ENCODE results near the gene ZDHHC12. TPM values are rescaled to one million over a fixed set of nuclear protein-coding genes. Genes with fewer than 3 reads are reported as not detected.

The ZDHHC12 gene
- total RNA-seq, 1 experiment from 2014 or later: 57.6 TPM

GRCh38 chr9:128706671-128707381, 17.1 kb downstream of the ZDHHC12 start:
- intact Hi-C loops (cut with micrococcal nuclease): no loop called here
- BruUV-seq (replicated peaks): no TSS peak

More at GRCh38 chr9:128706671-128707381, 17.1 kb downstream of the ZDHHC12 start:
- Histone ChIP-seq H3K4me3 (replicated peaks in 1 of 2; ENCODE audit: low read depth in 1 of 2, low read length in 2 of 2) (no peak overlapping the region), H3K4me2 (ENCODE audit: low read length) (no peak overlapping the region), H3K9me3 (ENCODE audit: control insufficient read depth in 1 of 2, insufficient read depth in 1 of 2, low read depth in 1 of 2, low read length in 2 of 2) (no peaks in the 10 kb centered on the region), H3K9me2 (ENCODE audit: insufficient read depth) (no peaks in the 10 kb centered on the region), H3K9ac (ENCODE audit: low read length) (no peak overlapping the region), H3K79me2 (ENCODE audit: insufficient read depth, low read length) (peaks cover 18% of the 10 kb centered on the region), H4K20me1 (ENCODE audit: insufficient read depth) (no peaks in the 10 kb centered on the region), H3K27ac (ENCODE audit: low read depth, low read length) (no peak overlapping the region), H3K36me3 (ENCODE audit: control insufficient read depth in 1 of 2, insufficient read depth in 2 of 2, low read length in 2 of 2) (peaks cover 4 to 17% of the 10 kb centered on the region in 2 experiments; a peak in 2 of 4 replicates), H3K4me1 (ENCODE audit: control insufficient read depth in 1 of 2, insufficient read depth in 2 of 2, low read length in 2 of 2) (peaks cover 4 to 15% of the 10 kb centered on the region in 2 experiments; a peak in 3 of 4 replicates), H3K27me3 (ENCODE audit: insufficient read depth, low read length) (no peaks in the 10 kb centered on the region), H2AFZ (ENCODE audit: low read depth, low read length, poor library complexity, severe bottlenecking) (no peak overlapping the region)
- RAD21 ChIA-PET (ENCODE audit: low non-redundant PET in 1 of 2, low total read pairs in 2 of 2, uncharacterized antibody in 2 of 2, unreplicated experiment in 2 of 2): no interaction called here
- POLR2A ChIA-PET: interaction anchor here (1.0 kb wide), 1 partner anchor 49 kb away, joined by 3 read pairs; no protein-coding TSS in a partner anchor
- ATAC-seq (no peak), DNase-seq (ENCODE audit: low read depth, low spot score) (no peak)
- TF ChIP-seq CTCF (IDR thresholded peaks at IDR 0.05 in 2 of 3, conservative IDR thresholded peaks at IDR 0.05 in 1 of 3; ENCODE audit: borderline replicate concordance in 1 of 3, insufficient read depth in 1 of 3, low read depth in 2 of 3, low read length in 2 of 3): no peak
- no peak for TF ChIP-seq CBX3 (IDR thresholded peaks at IDR 0.05; ENCODE audit: low read depth)
- no peak for TF ChIP-seq SIN3A (IDR thresholded peaks at IDR 0.05; ENCODE audit: low read depth)
- no peak for TF ChIP-seq MAX (IDR thresholded peaks at IDR 0.05)
- TF ChIP-seq POLR2AphosphoS5 (IDR thresholded peaks at IDR 0.05; ENCODE audit: low read depth, low read length): no peak
- TF ChIP-seq ZNF274 (IDR thresholded peaks at IDR 0.05; ENCODE audit: low read depth, low read length): no peak
- no peak for TF ChIP-seq JUND (IDR thresholded peaks at IDR 0.05)
- no peak for TF ChIP-seq YY1 (IDR thresholded peaks at IDR 0.05; ENCODE audit: extremely low read depth, insufficient replicate concordance, low read depth, low read length)
- no peak for TF ChIP-seq CEBPB (IDR thresholded peaks at IDR 0.05; ENCODE audit: low read depth)
- TF ChIP-seq ELF1 (IDR thresholded peaks at IDR 0.05; ENCODE audit: borderline replicate concordance, low read depth): no peak
- TF ChIP-seq POLR2A (IDR thresholded peaks at IDR 0.05; ENCODE audit: borderline replicate concordance, extremely low read depth, insufficient read depth, insufficient read length): no peak
- CTCF ChIA-PET: no interaction called here

Measured in HCT116 (cell line).